GM19099 (cell line): ENCODE results near the gene DDX39A.

Experiments used
- POLR2A ChIP-seq: IDR thresholded peaks from 3 replicates; pipeline ENCODE4 v1.6.1; 2011; ENCODE audit warnings: low read depth; ENCODE audit not compliant: insufficient read length; ENCODE audit errors: extremely low read depth

DDX39A gene

GRCh38 chr19:14404312-14404711 lies 14.8 kb downstream of the DDX39A start:
- no peak for TF ChIP-seq POLR2A

GRCh38 chr19:14402332-14403144 lies 16.6 kb downstream of the DDX39A start:
- TF ChIP-seq POLR2A, result no peak

- no peak for TF ChIP-seq POLR2A
Measured at GRCh38 chr19:14401468-14402195, 17.5 kb downstream of the DDX39A start.

- TF ChIP-seq POLR2A, result no peak
Measured at GRCh38 chr19:14400951-14401431, 18.1 kb downstream of the DDX39A start.

GRCh38 chr19:14395710-14396336 lies 23.3 kb downstream of the DDX39A start:
- TF ChIP-seq POLR2A, result no peak

- no peak for TF ChIP-seq POLR2A
Measured at GRCh38 chr19:14395262-14395661, 23.9 kb downstream of the DDX39A start.

- TF ChIP-seq POLR2A, result no peak
Measured at GRCh38 chr19:14394167-14394566, 25.0 kb downstream of the DDX39A start.

GRCh38 chr19:14393329-14393728 lies 25.8 kb downstream of the DDX39A start:
- no peak for TF ChIP-seq POLR2A

GRCh38 chr19:14391156-14391821 lies 27.9 kb downstream of the DDX39A start:
- no peak for TF ChIP-seq POLR2A

- no peak for TF ChIP-seq POLR2A
Measured at GRCh38 chr19:14390548-14390947, 28.6 kb downstream of the DDX39A start.

GRCh38 chr19:14385492-14385891 lies 33.6 kb downstream of the DDX39A start:
- TF ChIP-seq POLR2A, result no peak

- peak; percentile 59 for TF ChIP-seq POLR2A
Measured at GRCh38 chr19:14383661-14384555, 35.2 kb downstream of the DDX39A start.

GRCh38 chr19:14381689-14382474 lies 37.3 kb downstream of the DDX39A start:
- no peak for TF ChIP-seq POLR2A
